OCI-LY1 (cell line): ENCODE data around the gene ITGAV.

Experiments
- CTCF ChIP-seq: fragments of 200-600 bp; sonication (generic), shearing (Covaris generic); IDR thresholded peaks from 2 replicates; pipeline ENCODE4 v1.5.1; 2017; ENCODE audit warnings: mild to moderate bottlenecking, antibody characterized with exemption, low read length, moderate library complexity, mixed read lengths
- EZH2 ChIP-seq: fragments of 200-600 bp; sonication (generic), shearing (Covaris generic); IDR thresholded peaks from 2 replicates; pipeline ENCODE4 v1.8.0; 2017; ENCODE audit warnings: borderline replicate concordance, mixed run types, mild to moderate bottlenecking, antibody characterized with exemption, low read length, moderate library complexity, mixed read lengths

- no peak for TF ChIP-seq CTCF
- TF ChIP-seq EZH2 = no peak
Observed at GRCh38 chr2:186624276-186624675, 34.4 kb downstream of the ITGAV start.
